ENCODE data around the gene MCAT.

Gene MCAT

DNA sequence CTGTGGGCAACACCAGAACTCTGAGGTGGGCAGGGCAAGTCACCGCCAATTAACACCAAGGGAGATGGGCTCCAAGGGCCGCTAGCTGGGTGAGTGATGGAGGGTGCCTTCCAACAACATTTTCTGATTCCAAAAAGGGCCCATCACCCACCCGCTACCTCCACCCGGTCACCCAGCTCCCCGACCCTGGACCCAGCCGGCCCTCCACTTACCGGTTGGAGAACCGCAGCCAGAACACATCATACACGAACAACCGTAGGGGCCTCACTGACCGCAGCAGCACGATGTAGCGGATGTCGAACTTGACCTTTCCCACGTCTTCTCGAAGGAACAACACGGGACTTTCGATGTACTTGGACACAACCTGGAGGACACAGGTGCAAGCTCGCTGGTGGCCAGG is 29.0 kb upstream of the MCAT start:
- no peak for DNase-seq

DNA sequence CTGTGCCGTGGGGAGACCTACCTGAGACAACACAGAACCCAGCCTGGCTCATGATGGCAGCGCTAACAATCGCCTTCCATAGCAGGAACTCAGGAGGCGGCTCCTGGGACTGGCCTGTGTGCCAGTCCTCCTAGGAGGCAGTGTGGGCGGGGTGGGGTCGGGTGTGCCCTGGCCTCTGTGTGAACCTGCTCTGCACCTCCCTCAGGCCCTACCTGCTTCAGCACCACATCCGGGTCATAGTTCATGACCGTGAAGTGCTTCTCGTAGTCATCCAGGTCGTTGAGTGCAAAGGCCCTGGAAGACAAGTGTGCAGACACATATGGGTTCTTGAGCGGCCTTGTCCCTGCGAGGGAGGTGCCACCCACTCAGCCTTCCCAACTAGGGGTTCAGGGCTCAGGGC is 28.4 kb upstream of the MCAT start:
- DNase-seq: no peak

DNA sequence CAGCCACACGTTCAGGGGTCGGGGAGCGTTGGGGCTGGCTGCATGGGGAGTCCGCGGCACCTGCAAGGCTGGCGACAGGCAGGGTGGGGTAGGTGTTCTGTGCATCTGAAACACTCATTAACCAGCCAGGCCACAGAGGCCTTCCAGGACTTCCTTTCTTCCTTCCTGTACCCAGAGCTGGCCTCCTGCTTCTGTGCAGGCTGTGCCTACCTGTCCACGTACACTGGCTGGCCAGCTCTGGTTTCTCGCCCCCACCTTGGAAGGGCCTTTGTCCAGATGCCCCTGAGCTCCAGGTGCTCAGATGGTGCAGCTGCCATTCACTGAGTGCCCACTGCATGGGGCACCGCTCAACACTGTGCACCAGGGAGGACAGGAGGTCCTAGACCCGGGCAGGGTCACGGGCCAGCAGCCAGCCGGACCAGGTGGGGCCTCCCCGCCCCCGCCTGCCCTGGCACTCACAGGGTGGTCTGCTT is 27.9 kb upstream of the MCAT start:
- DNase-seq: no peak

DNA sequence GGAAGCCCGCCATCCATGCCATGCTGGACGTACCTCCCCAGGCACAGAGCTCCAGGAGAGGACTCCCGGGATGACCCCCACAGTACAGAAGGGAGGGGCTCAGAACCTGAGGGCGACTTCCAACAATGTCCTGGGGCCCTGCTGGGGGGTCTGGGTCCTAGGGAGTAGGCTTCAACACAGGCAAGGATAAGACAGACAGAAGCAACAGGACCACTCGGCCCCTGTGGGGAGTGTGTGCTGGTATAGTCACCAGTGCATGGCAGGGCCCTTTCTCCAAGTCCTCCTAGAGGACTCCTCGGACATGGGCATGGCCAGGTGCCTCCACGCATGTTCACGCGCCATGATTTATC is 26.9 kb upstream of the MCAT start:
- DNase-seq: no peak

DNA sequence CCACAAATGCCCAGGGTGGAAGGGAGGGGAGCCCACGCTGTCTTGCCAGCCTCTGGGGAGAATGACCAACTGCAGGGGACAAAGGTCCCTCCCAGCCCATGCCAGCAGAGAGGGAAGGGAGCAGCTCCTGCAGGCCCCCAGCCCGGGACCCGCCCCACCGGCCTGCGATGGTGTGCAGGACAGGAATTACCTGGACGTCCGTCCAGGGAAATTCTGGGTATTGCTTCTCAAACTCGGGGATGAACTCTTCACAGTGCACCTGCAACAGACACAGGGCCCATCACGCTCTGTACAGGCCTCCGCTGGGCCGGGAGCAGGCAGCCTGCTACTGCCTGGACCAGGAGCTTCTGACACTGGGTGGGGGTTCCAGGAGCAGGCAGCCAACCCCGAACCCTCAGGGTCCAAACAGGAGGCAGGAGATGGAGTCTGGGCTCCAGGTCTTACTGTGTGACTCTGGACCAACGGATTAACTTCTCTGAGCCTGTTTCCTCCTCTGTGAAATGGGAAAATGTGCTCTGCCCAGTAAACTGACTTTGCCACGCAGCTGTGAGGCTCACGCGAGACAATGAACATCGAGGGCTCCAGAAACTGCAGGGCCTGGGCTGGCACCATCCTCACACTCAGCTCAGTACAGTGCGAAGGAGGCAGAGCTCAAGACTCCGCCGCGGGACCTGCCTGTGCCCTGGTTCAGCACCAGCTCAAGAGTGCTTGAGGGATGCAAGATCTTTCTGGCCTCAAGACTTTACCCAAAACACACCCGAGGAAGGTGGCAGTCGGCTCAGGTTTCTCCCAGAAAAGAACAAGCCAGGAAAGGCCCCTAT is 26.3 kb upstream of the MCAT start:
- DNase-seq: no peak

DNA sequence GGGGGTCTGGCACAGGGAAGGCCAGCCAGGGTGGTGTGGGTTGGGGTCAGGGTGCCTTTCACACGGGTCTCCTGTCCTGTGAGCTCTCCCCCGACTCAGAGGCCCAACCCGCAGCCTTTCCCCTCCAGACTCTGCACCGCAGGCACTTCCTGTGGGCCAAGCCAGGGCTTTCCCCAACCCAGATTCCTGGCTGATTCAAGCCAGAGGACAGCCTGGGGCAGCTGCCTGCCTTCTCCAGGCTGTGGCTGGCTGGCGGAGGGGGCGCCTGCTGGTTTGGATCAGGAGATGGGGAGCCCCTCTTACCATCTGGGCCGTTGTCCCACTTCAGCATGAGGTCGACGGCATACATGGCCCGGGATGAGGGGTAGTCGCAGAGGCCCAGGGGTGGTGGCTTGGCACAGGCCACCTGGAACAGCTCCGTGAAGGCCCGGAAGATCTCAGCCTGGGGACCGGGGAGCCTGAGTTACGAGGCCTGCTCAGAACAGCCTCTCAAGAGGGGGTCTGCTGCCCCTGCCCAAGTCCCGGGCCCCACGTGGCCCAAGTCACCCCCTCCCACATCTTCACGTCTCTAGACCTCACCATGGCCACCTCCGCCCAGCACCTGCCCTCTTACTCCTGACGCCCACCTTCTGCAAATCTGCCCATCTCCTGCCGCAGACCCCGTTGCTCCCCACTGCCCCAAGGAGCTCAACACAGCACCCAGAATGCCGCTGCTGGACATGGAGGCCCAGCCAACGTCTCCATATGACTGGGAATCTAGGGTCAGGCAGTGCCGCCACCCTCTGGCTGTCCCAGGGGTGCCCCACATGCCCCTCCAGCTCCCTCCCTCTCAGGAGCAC is 25.5 kb upstream of the MCAT start:
- no peak for DNase-seq

DNA sequence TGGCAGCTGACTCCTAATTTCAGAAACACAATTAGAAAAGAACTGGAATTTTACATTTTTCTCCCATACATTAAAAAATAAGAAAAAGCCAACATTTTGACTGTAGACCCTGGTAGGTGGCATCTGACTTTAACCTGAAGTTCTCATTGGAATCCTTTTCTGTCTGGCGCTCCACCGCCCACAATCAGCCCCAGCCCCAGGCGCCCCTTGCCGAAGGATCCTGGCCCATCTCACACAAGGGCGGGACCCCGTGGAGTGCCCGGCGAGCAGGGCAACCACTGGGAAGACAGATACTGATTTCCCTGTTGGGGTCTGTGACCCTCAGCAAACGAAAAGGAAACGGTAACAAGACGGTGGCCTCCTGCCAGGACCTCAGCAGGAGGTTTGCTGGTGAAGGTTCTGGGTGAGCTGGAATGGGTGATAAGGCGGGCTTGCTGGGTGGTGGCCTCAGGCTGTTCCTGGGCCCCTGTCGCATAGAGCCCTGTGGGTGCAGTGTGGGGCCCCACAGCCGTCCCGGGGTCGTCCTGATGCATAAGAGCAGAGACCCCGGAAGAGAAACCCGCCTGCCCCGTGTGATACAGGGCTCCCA is 23.9 kb upstream of the MCAT start:
- no peak for DNase-seq

DNA sequence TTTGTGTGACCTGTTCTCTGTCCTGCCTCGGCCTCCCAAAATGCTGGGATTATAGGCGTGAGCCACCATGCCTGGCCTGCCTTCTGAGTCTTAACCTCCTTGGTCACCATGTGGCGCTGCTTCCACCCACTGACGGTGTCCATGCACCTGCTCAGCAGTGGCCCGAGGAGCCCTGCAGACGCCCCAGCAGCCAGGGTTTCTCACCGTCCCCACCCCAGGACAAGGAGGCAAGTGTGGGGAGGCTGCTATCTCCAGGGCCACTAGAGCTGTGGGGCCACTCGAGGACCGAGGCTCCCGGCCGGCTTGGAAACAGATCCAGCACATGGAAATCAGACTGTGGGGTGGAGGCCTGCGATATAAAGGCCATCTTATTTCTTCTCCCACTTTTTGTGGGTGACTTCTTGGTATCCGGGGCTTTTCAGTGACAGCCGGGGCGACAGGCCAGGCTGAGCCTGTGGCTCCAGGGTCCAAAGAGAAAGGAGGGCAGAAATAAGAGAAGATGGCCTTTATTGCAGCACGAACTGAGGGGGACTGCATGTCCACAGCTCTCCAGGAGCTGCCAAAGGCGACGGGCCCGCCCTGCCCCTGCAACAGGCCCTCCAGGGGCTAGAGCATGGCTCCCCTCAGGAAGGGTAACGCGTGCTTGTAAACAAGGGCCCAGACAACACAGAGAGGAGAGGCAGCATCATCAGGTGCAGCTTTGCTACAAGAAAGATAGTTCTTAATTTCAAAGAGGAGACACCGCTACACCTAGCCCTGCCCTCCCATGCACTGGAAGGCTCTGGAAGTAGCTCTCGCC is 23.1 kb upstream of the MCAT start:
- DNase-seq: no peak

DNA sequence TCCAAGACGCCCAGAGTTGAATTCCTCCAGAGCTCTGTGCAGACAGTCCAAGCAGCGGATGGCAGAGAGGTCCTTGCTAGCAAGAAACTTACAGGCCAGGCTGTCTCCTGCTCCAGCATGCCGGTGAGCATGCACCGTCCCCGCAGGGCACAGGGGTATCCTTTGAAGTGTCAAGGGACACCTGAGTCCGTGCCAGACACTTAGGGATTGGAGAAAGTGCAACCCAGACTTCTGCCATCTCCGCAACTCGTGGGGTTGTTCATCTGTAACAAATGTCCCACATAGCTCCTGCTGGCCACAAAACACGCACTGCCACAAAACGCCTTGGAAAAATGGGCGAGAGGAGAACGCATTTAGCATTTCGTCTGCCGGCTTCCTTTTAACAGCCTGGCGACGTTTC is 21.4 kb upstream of the MCAT start:
- no peak for DNase-seq

DNA sequence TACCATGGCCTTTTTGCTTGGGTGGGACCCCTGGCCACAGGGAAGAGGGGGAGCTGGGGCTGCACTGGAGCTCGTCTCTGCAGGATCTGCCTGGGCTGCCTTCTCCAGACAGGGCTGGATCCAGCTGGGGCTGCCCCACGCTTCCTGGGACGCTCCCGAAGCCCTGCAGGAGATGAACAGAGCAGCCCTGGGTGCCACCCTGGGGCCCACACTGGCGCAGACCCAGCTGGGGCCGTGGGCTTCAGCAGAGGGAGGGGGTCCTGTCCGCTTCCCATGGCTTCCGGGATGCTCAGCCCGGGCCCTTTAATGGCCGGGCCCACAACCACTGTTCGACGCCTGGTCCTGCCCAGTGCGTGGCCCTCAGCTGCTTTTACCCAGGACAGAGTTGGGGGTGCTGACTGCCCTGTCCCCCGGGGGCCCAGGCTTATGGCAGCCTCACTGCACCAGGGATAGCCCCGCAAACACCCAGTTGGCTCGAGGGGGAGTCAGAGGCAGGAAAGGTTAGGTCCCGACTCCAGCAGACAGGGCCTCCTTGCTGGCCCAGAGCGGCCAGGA is 20.1 kb upstream of the MCAT start:
- no peak for DNase-seq

DNA sequence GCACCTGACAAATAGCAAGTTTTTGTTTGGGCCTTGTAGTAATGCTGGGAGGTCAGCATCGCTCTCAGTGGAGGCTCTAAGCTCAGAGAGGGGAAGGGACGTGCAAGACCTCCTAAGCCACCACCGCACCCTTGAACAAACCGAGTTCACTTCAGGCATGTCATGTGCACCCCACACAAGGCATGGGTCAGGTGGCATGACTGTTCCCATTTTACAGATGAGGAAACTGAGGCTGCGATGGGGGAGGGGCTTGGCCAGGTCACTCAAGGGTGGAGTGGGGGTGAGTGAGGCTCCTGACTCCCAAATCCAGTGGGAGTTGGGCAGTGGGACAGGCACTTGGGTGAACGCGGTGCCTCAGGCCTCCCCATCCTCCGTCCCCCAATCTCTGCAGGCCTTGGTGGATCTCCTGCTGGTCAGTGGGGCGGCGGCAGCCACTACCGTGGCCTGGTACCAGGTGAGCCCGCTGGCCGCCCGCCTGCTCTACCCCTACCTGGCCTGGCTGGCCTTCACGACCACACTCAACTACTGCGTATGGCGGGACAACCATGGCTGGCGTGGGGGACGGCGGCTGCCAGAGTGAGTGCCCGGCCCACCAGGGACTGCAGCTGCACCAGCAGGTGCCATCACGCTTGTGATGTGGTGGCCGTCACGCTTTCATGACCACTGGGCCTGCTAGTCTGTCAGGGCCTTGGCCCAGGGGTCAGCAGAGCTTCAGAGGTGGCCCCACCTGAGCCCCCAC is 19.4 kb upstream of the MCAT start:
- no peak for DNase-seq

DNA sequence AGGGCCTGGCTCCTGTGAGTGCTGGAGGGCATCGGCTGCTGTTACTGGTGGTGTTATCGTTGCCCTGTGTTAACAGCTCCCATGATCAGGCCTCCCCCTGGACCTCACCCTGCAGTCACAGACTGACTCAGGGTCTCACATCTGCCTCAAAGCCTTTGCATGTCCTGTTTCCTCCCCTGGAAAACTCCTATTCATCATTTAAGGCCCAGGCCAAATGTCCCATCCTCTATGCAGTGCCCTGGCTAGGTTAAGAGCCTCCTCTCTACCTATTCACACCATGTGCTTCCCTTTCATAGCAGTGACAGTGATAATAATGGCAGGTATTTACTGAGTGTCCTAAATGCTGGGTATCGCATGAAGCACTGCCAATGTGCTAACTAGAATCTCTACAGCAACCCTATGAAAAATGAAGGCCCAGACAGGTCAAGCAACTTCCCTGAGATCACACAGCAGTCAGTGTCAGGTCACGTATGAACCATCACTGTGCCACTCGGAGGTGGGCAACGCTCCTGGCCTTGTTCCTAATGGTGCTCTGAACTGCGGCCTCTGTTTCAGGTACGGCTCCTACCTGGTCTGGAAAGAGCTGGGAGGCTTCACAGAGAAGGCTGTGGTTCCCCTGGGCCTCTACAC is 17.4 kb upstream of the MCAT start:
- DNase-seq: no peak

DNA sequence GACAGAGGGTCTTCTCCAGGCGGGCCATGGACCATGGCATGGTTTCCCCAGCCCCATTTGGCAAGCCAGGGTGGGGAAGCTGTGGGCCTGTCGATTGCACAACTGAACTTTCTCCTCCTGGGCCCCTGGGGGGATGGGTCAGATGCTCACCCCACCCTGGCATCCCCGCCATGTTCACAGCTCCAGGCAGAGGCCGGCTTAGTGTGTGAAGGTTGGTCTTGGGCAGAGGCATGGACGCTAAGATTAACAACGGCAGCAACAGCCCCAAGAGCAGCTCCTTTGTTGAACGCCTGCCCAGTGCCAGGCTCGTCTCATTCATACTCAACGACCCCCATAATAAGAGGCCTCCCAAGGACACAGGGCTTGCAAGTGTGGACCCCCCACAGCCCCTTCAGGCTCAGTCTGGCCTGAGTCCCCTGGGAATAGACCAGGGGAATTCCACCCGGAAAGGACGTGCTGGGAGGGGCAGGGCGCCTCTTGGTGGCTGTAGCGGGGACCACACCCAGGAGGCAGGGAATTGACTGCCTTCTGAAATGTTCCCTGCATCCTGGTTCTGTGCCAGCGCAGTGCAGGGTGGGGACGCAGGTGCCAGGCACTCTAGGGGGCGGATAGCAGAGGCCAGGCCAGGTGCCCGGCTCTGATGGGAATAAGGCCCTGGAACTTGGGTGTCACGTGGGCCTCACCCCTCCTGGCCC is 16.4 kb upstream of the MCAT start:
- no peak for DNase-seq

DNA sequence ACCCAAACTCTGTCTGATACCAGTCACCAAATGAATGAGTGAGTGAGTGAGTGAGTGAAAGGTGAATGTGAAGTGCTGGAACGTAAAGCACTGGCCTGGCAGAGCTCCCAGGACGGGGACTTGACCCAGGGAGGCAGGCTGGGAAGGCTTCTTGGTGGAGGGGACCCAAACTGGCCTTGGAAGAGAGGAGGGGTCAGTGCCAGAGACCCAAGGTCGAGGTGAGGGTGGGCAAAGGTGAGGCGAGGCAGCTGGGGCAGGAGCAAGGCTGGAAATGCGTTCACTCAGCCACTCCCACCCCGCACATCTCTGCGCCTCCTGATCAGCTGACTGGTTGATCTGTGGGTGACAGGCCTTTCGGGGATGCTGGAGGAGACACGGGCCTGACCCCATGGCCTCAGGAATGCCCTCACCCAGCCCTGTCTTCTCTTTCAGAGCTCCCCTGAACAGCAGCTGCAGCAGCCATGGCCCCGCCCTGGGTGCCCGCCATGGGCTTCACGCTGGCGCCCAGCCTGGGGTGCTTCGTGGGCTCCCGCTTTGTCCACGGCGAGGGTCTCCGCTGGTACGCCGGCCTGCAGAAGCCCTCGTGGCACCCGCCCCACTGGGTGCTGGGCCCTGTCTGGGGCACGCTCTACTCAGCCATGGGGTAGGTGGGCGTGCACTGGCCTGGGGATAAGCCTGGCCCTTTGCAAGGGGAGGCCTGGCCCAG is 15.7 kb upstream of the MCAT start:
- DNase-seq: no peak

DNA sequence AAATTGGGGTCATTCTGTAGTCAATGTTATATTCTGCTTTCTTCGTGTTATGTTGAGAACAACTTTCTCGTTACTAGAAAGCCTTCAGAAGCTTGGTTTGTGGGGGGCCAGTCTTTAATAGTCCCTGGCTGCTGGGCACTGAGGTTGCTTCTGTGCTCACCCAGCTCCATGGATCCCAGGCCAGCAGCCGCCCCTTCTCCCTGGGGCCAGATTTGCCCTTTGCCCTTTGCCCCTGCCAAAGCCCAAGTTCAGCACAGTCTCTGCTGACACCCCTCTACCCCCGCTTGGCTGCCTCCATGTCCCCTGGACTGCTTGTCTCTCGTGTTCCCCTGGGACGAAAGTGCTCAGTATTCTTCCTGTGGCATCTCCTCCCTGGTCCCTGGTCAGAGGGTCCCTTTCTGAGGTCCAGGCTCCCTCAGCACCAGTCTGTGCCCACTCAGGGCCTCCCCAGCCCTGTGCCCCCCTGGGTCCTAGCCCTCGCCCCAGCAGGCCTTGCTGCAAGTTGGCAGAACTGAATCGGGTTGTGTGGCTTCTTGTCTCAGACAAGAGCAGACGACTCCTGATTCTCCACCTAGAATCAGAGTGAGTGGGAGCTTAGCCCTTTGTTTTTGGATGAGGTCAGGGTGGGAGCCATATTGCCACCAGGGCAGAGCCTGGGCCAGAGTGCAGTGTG is 14.8 kb upstream of the MCAT start:
- DNase-seq: no peak

DNA sequence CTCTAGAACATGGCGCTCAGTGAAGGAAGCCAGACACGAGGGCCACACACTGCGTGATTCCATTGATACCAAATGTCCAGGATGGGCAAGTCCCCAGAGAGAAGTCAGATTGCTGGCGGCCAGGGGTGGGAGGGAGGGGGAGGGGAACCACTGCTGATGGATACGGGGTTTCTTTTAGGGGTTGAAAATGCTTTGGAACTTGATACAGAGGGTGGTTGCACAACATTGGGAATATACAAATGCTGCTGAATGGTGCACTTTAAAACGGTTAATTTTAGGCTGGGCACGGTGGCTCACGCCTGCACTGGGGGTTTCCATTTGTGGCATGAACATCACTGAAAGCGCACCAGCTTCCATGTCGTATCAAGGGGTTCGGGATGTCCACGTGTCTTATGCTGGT is 13.2 kb upstream of the MCAT start:
- no peak for DNase-seq

DNA sequence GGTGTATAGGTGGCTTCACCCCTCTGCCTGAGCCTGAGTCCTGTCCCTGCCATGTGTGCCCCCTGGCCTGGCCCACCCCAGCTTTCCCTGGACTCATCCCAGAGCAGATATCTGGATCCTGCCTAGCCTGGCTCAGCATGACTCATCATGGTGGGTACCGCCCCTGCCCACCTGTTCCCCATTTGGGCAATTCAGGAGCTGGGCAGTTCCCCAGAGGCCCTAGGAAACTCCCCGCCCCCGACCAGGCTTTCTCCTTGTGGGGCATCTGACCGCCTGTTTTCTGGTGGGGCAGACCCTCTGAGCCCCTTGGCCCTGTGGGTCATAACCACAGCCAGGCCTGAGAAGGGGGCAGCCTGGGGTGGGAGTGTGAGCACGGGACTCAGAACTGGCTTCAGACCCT is 12.6 kb upstream of the MCAT start:
- DNase-seq: no peak

DNA sequence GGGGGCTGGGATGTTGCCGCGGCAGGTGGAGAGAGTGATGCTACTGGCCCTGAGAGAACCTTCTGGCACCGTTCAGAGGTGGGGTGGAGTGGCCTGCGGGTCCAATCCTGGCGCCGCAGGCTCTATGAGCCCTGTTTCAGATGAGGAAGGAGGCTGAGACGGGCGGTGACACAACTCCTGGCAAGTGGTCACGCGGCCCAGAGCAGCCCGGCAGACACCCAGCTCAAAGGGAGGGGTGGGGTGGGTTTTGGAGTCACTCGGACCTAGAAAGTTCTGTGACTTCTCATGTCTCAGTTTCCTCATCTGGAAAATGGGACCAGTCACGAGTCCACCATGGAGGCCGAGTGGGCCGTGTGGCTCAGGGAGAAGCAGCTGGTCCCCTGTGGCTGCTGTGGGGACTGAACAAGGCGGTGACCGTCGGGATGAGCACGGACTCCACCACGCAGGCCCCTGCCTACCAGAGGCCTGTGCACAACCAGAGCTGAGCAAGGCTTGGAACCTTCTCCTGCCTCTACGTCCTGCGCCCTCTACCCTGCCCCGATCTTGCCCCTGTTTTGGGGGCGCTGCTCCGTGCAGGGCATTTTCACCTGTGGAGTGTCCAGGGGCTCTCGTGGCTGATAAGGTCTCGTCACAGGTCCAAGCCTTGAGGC is 11.8 kb upstream of the MCAT start:
- DNase-seq: no peak

DNA sequence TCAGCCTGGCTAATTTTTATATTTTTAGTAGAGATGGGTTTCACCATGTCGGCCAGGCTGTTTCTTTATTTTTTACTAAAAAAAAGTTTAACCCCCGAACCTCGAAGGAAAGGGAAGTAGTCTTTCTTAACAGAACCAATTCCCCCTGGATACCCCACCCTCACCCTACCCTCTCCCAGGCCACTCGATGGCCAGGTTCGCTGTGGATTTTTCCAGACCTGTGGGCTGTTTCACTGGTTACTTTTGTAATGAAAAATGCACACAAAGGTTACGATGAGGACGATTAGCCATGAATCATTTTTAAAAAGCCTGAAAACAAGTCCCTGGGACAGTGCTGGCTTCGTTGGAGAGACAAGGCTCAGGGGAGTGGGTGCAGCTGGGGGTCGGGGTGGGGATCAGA is 10.7 kb upstream of the MCAT start:
- no peak for DNase-seq

Measured in T-helper 2 cell (primary cell).